Hepatocyte (in vitro differentiated cells): ENCODE results near the gene RNASEL.

Experiments used
- EZH2 ChIP-seq: fragments of 200-600 bp; sonication (generic); IDR thresholded peaks from 2 replicates; pipeline ENCODE4 v1.6.1; 2016; ENCODE audit warnings: antibody characterized with exemption, mild to moderate bottlenecking, borderline replicate concordance
- EZH2phosphoT487 ChIP-seq: fragments of 200-600 bp; sonication (generic); IDR thresholded peaks from one replicate; pipeline ENCODE4 v1.6.1; 2018; ENCODE audit warnings: antibody characterized with exemption, mild to moderate bottlenecking, low read depth, moderate library complexity; ENCODE audit not compliant: unreplicated experiment, severe bottlenecking
- TF ChIP-seq, protein P1 (sequence below): fragments of 200-600 bp; sonication (generic); IDR thresholded peaks from 2 replicates; pipeline ENCODE4 v1.5.1; 2016; ENCODE audit warnings: antibody characterized with exemption, mild to moderate bottlenecking; ENCODE audit not compliant: poor library complexity

DNA sequence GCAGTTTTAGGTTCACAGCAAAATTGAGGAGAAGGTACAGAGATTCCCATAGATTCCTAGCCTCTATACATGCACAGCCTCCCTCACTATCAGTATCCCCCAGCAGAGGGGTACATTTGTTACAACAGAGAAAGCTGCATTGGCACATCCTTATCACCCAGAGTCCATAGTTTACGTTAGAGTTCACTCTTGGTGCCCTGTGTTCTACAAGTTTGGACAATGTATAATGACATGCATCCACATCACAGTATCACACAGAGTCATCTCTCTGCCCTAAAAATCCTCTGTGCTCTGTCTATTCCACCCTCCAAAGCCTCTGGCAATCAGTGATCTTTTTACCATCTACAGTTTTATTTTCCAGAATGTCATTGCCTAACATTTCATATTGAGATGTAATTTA lies 37.5 kb upstream of the RNASEL start:
- TF ChIP-seq EZH2phosphoT487 (no peak), EZH2 (no peak)
- TF ChIP-seq, protein P1, sequence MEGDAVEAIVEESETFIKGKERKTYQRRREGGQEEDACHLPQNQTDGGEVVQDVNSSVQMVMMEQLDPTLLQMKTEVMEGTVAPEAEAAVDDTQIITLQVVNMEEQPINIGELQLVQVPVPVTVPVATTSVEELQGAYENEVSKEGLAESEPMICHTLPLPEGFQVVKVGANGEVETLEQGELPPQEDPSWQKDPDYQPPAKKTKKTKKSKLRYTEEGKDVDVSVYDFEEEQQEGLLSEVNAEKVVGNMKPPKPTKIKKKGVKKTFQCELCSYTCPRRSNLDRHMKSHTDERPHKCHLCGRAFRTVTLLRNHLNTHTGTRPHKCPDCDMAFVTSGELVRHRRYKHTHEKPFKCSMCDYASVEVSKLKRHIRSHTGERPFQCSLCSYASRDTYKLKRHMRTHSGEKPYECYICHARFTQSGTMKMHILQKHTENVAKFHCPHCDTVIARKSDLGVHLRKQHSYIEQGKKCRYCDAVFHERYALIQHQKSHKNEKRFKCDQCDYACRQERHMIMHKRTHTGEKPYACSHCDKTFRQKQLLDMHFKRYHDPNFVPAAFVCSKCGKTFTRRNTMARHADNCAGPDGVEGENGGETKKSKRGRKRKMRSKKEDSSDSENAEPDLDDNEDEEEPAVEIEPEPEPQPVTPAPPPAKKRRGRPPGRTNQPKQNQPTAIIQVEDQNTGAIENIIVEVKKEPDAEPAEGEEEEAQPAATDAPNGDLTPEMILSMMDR, result no peak
